HG03469 (cell line): ENCODE measurements around the gene RTL1.

ENCODE experiments used
- ATAC-seq: cut with Tn5 transposase; IDR thresholded peaks from one replicate; pipeline ENCODE4 v1.9.1; 2021; ENCODE audit warnings: mild to moderate bottlenecking, moderate library complexity, moderate number of reproducible peaks; ENCODE audit not compliant: unreplicated experiment

RTL1 gene

GRCh38 chr14:100854435-100854834, 49.1 kb downstream of the RTL1 start:
- ATAC-seq, result no peak

GRCh38 chr14:100851946-100852620, 51.4 kb downstream of the RTL1 start:
- ATAC-seq, result no peak

DNA sequence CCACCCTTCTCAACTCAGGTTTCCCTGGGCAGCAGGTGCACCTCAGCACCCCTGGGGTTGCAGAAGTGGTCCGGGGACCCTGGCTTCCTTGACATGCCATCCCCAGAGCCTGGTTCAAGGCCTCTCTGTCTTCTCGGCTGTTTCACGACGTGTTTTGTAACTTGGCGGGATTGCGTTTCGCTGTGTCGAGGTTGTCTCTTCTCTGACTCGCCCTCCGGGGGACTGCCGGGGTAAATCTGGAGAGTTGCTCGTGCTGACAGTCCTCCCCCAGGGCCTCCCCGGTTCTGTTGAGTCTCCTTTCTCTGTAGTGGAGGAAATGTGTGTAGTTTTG, 52.0 kb downstream of the RTL1 start:
- ATAC-seq, result no peak

DNA sequence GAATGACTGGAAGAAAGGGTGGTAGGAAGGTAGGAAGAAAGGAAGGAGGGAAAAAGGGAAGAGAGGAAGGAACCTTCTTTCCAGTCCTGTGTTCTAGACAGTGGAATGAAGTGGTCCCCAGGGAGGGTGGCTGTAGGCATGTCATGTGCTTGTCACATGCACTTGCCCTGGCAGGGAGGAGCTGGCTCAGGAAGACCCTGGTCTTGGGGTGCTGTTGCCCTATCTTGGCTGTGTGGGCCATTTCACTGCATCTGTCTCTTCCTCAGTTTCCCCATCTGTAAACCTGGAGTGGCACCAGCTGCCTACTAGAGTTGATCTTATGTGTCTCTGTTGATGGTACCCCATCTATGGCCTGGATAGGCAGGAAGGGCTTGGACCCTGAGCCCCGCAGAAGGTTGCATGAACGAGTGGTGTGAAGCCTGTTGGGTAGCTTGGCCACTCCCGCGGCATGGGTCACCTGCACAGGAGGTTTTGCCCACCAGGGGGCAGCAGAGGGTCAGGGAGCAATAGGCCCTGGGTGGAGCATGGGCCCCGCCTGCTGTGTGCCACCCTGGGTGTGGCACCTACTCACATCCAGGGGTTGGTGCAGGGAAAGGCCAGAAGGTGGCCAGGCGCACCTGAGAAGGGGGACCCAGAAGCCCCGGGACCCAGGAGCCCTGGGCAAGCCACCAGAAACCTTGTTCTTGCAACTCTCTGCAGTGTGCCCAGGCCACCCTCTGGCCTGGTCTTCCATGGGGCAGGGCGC, 52.5 kb downstream of the RTL1 start:
- ATAC-seq, result no peak

DNA sequence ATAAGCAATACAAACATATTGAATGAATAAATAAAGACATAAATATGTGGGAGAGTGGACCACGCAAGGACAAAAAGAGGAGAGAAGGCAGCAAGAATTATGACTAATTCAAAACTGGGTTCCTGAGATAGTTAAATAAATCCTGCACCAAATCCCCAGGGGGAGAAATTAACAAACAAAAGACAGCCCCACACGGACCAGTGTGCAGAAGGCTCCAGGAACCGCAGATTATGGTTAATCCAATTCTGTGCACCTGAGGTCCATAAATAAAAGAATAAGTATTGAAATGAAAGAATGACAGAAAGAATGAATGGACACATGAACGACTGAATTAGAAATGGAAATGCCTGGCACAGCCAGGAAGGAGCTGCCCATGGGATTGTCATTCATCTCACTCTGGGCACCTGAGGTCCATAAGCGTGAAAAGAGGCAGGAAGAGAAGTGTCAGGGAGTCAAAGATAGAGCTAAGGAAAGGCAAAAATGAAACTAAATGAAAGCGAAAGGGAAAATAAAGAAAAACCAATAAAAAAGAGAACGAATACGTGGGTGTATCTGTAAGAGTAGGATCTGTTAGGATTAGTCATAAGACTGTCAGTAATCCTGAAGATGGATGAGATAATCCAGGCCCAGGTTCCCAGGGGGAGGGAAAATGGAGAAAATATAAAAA, 54.3 kb downstream of the RTL1 start:
- ATAC-seq, result no peak

- no peak for ATAC-seq
Measured at GRCh38 chr14:100846309-100846859, 57.1 kb downstream of the RTL1 start.

- no peak for ATAC-seq
Measured at GRCh38 chr14:100845341-100845740, 58.2 kb downstream of the RTL1 start.

DNA sequence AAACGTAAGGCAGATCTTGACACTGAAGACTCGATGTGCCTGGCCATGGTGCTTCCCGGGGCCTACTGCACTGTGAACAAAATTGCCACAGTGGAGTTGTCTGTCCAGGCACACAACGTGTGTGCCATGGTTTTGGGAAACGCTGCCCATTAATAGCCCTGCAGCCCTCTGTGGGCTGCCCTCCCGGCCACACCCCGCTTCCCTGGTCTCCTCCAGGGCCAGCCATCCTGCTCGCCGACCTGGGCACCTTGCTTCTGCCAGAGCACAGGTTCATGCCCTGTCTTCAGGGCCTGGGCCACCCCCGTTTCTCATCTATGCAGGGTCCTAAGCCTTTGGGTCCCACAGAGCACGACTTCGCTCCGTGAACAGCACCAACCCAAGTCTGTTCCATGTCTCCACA, 58.7 kb downstream of the RTL1 start:
- ATAC-seq, result no peak

- ATAC-seq, result no peak
Measured at GRCh38 chr14:100844421-100844820, 59.1 kb downstream of the RTL1 start.

- ATAC-seq, result no peak
Measured at GRCh38 chr14:100844082-100844408, 59.5 kb downstream of the RTL1 start.

GRCh38 chr14:100842799-100843198, 60.7 kb downstream of the RTL1 start:
- ATAC-seq, result no peak

DNA sequence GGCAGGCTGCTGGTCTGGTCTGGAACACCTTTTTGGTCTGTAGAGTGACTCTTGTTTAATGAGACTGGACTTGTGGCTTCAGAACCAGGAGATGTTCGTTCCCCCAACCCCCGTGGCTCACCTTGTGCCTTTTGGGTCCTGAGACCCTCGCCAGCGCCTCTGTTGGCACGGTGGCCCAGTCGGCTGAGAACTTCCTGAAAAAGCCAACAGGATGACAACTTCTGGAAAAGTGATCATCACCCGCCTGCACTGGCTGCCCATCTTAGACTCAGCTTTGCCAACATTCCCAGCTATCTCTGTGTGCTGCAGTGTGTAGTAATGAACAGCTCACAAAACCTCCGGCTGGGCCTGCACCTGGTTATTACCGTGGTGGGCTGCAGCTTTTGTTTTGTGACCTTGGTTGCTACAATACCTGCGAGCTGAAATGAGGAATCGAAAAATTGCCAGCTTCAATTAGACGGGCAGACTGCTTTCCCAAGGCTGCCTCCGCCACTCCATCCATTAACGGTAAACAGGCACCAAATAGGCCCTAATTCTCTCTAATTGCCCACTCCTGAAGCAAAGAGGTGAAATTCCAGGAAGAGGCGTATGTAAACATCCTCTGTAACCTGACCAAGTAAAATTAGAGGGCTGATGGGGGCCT, 61.6 kb downstream of the RTL1 start:
- ATAC-seq, result no peak

DNA sequence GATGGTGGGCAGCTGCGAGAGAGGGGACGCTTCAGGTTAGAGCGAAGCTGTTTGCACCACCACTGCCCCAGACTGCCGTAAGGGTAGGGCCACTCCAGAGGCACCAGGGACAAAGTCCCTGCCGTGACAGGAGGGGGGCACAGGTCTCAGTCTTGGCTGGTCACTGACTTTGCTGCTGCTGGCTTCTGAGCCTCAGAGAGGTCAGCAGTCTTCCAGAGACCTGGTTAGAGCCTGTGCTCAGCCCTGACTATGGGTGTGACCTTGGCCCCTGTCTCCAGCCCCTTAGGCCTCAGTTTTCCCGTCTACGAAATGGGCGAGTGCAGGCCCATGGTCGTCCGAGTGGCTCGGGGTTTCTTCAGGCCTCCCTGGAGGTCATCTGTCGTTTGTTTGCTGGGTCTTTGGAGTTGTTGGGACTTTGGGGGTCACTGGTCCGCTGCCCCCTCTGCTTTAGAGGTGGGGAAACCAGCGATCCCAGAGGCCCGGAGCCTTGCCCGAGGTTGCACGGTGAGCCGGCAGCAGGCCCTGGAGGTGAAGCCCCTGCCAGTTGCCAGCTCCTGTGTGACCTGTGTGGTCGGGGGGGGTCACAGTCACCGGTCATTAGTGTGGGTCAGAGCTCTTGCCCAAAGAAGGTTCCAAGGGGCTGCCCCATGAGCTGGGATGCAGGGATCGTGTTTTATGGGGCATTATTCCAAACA, 62.3 kb downstream of the RTL1 start:
- no peak for ATAC-seq

- ATAC-seq, result no peak
Measured at GRCh38 chr14:100840286-100841065, 63.0 kb downstream of the RTL1 start.

GRCh38 chr14:100839681-100840111, 63.8 kb downstream of the RTL1 start:
- ATAC-seq, result no peak

DNA sequence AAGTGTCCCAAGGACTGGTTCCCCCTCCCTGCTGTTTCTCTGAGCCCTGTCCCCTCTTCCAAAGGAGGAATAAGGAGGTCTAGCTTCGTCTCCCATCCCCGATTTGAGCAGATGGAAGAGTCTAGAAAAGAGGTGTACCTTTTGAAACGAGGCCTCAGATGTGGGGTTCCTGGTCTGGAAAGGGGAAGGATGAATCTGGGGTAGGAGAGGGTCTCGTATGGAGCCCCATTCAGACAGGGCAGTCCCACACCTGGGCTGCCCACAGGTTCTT, 64.3 kb downstream of the RTL1 start:
- no peak for ATAC-seq

DNA sequence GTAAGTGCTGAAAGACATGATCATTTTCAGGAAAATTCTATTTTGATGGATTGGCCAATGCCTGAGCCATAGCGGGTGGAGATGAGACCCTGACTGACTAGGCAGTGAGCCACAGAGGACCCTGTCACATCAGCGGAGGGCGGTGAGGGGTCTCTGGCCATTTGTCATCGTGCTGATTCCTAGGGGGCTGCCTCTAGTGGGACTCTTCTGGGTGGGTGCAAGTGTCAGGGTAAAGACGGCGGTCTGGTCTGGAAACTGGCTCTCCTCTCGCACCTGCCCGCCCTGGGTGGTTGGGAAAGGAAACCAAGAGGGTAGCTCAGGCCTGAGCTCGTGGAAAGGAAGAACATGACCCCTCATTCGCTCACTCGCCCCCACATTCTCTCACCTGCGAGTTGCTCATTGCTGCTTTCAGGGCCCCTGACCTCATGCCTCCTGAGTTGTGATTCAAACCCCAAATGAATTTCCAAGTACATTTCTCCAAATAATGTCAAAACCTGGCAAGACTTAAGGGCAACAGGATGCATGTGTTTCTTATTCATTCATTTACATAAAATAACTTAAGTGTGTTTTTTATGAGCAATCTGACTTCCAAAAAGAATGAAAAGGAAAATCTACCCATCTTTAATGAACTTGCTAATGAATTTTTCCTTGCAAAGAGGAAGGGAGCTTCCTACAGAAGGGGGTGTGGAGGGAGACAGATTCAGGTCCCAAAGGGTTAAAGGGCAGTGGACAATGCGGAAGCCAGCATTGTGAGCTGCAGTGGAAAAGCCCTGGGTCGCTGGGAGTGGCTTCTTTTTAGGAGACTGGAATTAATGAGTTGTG, 64.8 kb downstream of the RTL1 start:
- no peak for ATAC-seq

DNA sequence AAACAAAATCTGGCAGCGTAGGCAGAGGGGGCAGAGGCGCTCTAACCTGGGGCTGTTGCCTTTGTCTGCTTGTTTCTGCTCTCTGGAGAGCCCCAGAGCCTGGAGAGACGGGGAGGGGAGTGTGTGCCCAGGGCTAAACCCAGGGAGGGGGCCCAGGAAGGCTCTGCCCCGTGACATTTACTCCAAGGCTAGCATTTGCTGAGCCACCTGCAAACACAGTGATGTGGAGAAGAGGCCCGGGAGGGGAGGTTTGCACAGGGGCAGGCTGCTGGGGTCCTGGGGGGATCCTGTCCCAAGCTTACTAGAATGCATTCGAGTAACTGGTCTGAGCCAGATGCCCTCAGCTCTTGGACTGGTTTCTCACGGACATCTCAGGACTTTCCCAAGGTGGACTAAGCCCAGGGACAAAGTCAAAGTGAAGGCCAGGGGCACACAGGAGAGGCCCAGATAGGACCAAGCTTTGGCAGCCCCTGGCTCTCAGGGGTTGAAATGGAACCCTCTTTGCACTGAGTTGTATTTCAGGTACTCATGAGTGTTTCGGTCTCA, 65.6 kb downstream of the RTL1 start:
- no peak for ATAC-seq
